ENCODE measurements around the gene UBE2Q1. TPM values are rescaled to one million over a fixed set of nuclear protein-coding genes. Genes with fewer than 3 reads are reported as not detected.

UBE2Q1 gene
- total RNA-seq, 2 experiments from 2014 or later, result 93.6 to 103 TPM

DNA sequence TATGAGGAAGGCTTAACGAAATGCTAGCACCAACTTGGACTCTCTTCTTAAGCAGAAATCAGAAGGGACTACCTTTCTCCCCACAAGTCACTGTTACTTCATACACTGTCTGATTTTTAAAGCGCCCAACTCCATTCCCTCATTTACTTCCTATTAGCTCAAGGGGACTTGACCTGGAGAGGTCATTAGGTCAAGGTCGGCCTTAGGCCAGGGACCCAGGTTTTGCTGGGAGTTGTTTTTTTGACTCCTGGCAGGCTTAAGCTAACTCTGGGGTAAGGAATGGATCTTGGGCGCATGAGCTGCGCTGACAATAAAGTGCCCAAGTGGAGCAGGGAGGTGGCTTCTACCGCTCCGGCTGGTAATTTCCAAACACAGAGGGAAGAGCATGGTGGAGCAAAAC lies 32.7 kb upstream of the UBE2Q1 start:
- H3K27ac Mint-ChIP-seq, result no peak overlapping the region
- no peaks in the 10 kb centered on the region for H3K4me1 Mint-ChIP-seq (ENCODE audit: low read depth)
- ATAC-seq (no peak), DNase-seq (no peak)
- no peaks in the 10 kb centered on the region for H3K27me3 Mint-ChIP-seq (ENCODE audit: low read depth)
- H3K9me3 Mint-ChIP-seq (ENCODE audit: insufficient read depth), result no peaks in the 10 kb centered on the region
- H3K4me3 Mint-ChIP-seq, result no peak overlapping the region
- POLR2A ChIA-PET, result interaction anchor here (0.9 to 1.5 kb wide), 4 partner anchors 13 to 361 kb away, joined by 3 to 5 read pairs (median 4); no protein-coding TSS in a partner anchor
- H3K36me3 Mint-ChIP-seq (ENCODE audit: low read depth), result peaks cover 83% of the 10 kb centered on the region
- CTCF ChIA-PET, result interaction anchor here (1.6 kb wide), 1 partner anchor 32 kb away, joined by 7 read pairs; no protein-coding TSS in a partner anchor

DNA sequence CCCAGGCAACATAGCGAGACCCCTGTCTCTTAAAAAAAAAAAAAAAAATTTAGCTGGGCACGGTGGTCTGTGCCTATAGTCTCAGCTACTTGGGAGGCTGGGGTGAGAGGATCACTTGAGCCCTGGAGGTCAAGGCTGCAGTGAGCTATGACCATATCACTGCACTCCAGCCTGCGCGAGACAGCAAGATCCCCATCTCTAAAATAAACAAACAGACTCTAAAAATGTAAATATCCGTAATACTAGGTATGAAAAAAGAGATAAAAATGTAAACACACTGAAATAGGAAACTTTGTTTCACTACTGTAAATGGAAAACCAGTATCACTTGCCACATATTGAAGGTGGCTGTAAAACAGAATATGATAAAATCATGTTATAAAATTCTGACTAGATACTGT lies 32.3 kb upstream of the UBE2Q1 start:
- ATAC-seq, result no peak
- CTCF ChIA-PET, result interaction anchor here (1.0 to 1.6 kb wide), 2 partner anchors 14 to 31 kb away, joined by 3 to 7 read pairs; no protein-coding TSS in a partner anchor
- H3K36me3 Mint-ChIP-seq (ENCODE audit: low read depth), result peaks cover 82% of the 10 kb centered on the region
- DNase-seq, result no peak
- H3K27ac Mint-ChIP-seq, result no peak overlapping the region
- no peak overlapping the region for H3K4me3 Mint-ChIP-seq
- no peaks in the 10 kb centered on the region for H3K4me1 Mint-ChIP-seq (ENCODE audit: low read depth)
- POLR2A ChIA-PET, result interaction anchor here (1.2 to 1.5 kb wide), 3 partner anchors 12 to 361 kb away, joined by 3 to 4 read pairs (median 3); no protein-coding TSS in a partner anchor
- H3K9me3 Mint-ChIP-seq (ENCODE audit: insufficient read depth), result no peaks in the 10 kb centered on the region
- no peaks in the 10 kb centered on the region for H3K27me3 Mint-ChIP-seq (ENCODE audit: low read depth)

DNA sequence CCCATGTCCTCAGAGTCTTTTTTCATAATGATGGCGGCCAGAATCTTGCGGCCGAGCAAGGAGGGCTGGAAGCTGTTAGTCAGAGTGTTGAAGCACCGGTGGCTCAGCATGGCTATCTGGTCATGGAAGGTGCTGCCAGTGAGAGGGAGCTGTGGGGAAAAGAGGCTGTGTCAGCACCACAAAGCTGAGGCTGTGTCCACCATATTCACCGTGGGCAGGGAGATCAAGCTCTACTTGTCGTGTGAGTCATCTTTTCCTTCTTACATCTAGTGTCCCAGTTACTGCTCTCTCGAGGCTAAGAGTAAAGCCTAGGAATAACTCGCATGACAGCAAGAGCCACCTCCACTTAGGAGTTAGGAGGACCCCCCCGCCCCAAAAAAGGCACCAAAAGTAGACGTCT lies 31.3 kb upstream of the UBE2Q1 start:
- no peak for DNase-seq
- Mint-ChIP-seq H3K27ac (no peak overlapping the region), H3K27me3 (ENCODE audit: low read depth) (no peaks in the 10 kb centered on the region), H3K36me3 (ENCODE audit: low read depth) (peaks cover 86% of the 10 kb centered on the region), H3K4me3 (no peak overlapping the region), H3K4me1 (ENCODE audit: low read depth) (no peaks in the 10 kb centered on the region), H3K9me3 (ENCODE audit: insufficient read depth) (no peaks in the 10 kb centered on the region)
- ChIA-PET POLR2A (interaction anchor here (1.5 kb wide), 1 partner anchor 11 kb away, joined by 4 read pairs; no protein-coding TSS in a partner anchor), CTCF (interaction anchor here (1.0 to 2.0 kb wide), 2 partner anchors 15 to 30 kb away, joined by 3 to 10 read pairs; no protein-coding TSS in a partner anchor)
- ATAC-seq, result no peak

DNA sequence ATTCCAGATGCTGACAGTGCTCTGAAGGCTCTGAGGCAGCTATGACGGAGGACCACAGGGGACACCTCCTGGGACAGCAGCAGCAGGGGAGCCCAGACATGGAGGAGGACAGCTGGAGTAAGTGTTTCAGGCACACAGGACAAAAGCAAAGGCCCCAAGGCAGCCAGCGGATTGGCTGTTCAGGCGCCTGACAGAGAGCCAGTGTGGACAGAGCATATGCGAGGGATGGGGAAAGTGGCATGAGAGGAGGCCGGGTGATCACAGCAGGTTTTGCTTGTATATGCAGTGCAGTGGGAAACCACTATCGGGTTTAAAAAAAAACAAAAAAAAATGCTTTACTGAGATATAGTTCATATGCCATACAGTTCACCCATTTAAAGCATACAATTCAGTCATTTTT lies 28.2 kb upstream of the UBE2Q1 start:
- ChIA-PET CTCF (no interaction called here), POLR2A (interaction anchor here (0.6 kb wide), 1 partner anchor 266 kb away, joined by 3 read pairs; no protein-coding TSS in a partner anchor)
- H3K27ac Mint-ChIP-seq, result no peak overlapping the region
- H3K4me1 Mint-ChIP-seq (ENCODE audit: low read depth), result no peaks in the 10 kb centered on the region
- peaks cover 88% of the 10 kb centered on the region for H3K36me3 Mint-ChIP-seq (ENCODE audit: low read depth)
- H3K27me3 Mint-ChIP-seq (ENCODE audit: low read depth), result no peaks in the 10 kb centered on the region
- ATAC-seq (no peak), DNase-seq (no peak)
- H3K9me3 Mint-ChIP-seq (ENCODE audit: insufficient read depth), result no peaks in the 10 kb centered on the region
- H3K4me3 Mint-ChIP-seq, result no peak overlapping the region

- Mint-ChIP-seq H3K36me3 (ENCODE audit: low read depth) (peaks cover 85% of the 10 kb centered on the region), H3K4me3 (no peak overlapping the region), H3K27me3 (ENCODE audit: low read depth) (no peaks in the 10 kb centered on the region), H3K4me1 (ENCODE audit: low read depth) (no peaks in the 10 kb centered on the region), H3K9me3 (ENCODE audit: insufficient read depth) (no peaks in the 10 kb centered on the region), H3K27ac (no peak overlapping the region)
- ATAC-seq (no peak), DNase-seq (no peak)
- ChIA-PET POLR2A (no interaction called here), CTCF (no interaction called here)
Measured at GRCh38 chr1:154586231-154586630, 27.8 kb upstream of the UBE2Q1 start.

DNA sequence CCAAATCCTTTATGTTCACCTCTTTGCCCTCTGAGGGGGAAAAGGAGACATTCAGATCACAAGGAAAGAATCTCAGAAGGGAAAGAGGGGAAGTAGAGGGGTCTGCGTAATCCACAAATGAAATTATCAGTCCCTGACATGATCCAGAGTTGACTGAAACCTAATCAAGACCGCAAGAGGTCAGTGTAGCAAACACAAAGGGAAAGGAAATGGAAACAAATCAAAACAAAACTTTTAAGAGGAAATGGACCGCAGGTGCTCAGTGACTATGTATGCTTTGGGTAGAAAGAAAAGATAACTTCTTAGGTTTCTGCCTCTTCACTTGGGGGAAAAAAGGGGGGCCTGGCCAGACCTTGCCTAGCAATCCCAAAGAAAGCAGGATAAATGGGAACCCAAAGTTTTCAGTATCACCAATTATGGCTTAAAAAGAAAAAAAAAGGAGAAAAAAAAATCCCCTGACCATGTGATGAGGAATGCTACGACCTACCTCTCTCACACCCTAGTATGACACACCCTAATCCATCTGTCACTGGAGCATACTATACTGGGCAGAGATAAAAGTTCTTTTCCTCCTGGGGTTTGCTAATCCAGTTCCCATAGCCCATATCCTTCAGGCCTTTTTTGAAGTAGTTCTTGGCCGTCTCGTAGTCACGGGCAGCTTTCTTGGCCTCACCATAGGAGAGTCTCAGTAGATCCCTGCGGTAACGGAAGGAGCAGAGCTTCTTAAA lies 26.0 kb upstream of the UBE2Q1 start:
- POLR2A ChIA-PET, result interaction anchor here (0.8 kb wide), 1 partner anchor 11 kb away, joined by 5 read pairs; no protein-coding TSS in a partner anchor
- Mint-ChIP-seq H3K27ac (no peak overlapping the region), H3K27me3 (ENCODE audit: low read depth) (no peaks in the 10 kb centered on the region)

DNA sequence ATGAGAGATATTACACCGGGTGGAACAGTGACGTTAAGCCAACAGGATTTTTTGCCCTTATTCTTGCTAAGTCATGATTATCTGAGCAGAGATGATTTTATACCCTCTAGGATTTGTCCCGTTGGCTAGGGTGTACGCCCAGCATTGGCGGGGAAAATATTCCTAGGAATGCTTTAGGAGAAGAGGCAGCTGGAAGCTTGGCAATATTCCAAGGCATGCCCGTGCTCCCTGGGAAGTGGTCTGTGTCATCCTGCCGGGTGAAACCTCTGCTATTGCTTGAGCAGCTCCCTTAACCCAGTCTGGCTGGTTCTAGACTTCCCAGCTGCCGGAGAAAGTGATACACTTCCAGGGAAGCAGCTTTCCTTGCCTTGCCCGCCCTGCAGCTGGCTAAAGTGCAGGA lies 25.3 kb upstream of the UBE2Q1 start:
- ATAC-seq (no peak), DNase-seq (no peak)
- CTCF ChIA-PET, result no interaction called here
- Mint-ChIP-seq H3K4me3 (no peak overlapping the region), H3K4me1 (ENCODE audit: low read depth) (no peaks in the 10 kb centered on the region), H3K36me3 (ENCODE audit: low read depth) (peaks cover 84% of the 10 kb centered on the region), H3K9me3 (ENCODE audit: insufficient read depth) (no peaks in the 10 kb centered on the region), H3K27ac (no peak overlapping the region), H3K27me3 (ENCODE audit: low read depth) (no peaks in the 10 kb centered on the region)
- POLR2A ChIA-PET, result no interaction called here

More for the DNA sequence above, 26.0 kb upstream of the UBE2Q1 start:
- no peak overlapping the region for H3K4me3 Mint-ChIP-seq
- CTCF ChIA-PET, result interaction anchor here (1.0 kb wide), 1 partner anchor 25 kb away, joined by 3 read pairs; no protein-coding TSS in a partner anchor
- H3K36me3 Mint-ChIP-seq (ENCODE audit: low read depth), result peaks cover 85% of the 10 kb centered on the region
- H3K4me1 Mint-ChIP-seq (ENCODE audit: low read depth), result no peaks in the 10 kb centered on the region
- no peak for DNase-seq
- no peaks in the 10 kb centered on the region for H3K9me3 Mint-ChIP-seq (ENCODE audit: insufficient read depth)
- ATAC-seq, result no peak

- no peaks in the 10 kb centered on the region for H3K9me3 Mint-ChIP-seq (ENCODE audit: insufficient read depth)
- peaks cover 81% of the 10 kb centered on the region for H3K36me3 Mint-ChIP-seq (ENCODE audit: low read depth)
- ChIA-PET CTCF (no interaction called here), POLR2A (no interaction called here)
- H3K4me1 Mint-ChIP-seq (ENCODE audit: low read depth), result no peaks in the 10 kb centered on the region
- no peaks in the 10 kb centered on the region for H3K27me3 Mint-ChIP-seq (ENCODE audit: low read depth)
- no peak overlapping the region for H3K27ac Mint-ChIP-seq
- H3K4me3 Mint-ChIP-seq, result no peak overlapping the region
- no peak for ATAC-seq
- DNase-seq, result no peak
Measured at GRCh38 chr1:154582885-154583284, 24.4 kb upstream of the UBE2Q1 start.

DNA sequence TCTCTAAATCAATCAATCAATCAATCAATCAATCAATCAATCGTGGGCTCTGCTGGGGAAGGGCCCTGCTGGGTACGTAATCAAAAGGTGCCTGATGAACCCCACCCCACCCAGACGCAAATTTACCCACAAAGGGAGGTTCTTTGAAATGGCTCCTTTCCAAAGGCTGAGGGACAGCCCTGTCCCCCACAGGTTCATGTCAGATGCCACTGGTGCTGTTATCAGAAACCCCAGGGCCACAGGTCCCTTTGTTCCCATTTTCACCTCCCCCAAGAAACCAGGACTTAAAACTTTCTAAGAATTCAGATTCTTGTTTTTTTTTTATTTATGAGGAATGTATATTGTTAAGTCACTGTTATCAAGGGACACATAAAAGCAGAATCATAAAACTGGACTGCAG lies 23.3 kb upstream of the UBE2Q1 start:
- Mint-ChIP-seq H3K9me3 (ENCODE audit: insufficient read depth) (no peaks in the 10 kb centered on the region), H3K27ac (no peak overlapping the region), H3K27me3 (ENCODE audit: low read depth) (no peaks in the 10 kb centered on the region), H3K4me1 (ENCODE audit: low read depth) (no peaks in the 10 kb centered on the region), H3K4me3 (no peak overlapping the region), H3K36me3 (ENCODE audit: low read depth) (peaks cover 71% of the 10 kb centered on the region)
- CTCF ChIA-PET, result interaction anchor here (1.4 kb wide), 1 partner anchor 102 kb away, joined by 3 read pairs; no protein-coding TSS in a partner anchor
- DNase-seq (no peak), ATAC-seq (no peak)
- POLR2A ChIA-PET, result interaction anchor here (0.5 kb wide), 1 partner anchor 252 kb away, joined by 3 read pairs; no protein-coding TSS in a partner anchor

- CTCF ChIA-PET, result interaction anchor here (2.6 kb wide), 1 partner anchor 20 kb away, joined by 6 read pairs; no protein-coding TSS in a partner anchor
Measured at GRCh38 chr1:154579374-154579773, 20.9 kb upstream of the UBE2Q1 start.

DNA sequence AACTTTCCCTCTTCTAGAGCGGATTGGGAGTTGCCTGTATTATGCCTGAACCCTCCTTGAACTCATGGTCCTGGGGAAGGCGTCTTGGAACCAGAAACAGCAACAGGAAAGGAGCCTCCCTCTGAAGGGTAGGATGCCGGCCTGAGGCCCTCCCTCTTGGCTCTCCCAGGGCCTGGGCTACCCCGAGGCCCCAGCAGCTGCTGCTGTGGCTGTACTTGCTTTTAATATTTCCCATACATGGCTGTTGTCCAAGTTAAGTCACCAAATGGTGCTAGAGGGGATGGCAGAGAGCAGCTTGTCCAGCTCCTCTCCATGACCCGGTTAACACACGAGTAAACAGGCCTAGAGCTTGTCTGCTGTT lies 19.6 kb upstream of the UBE2Q1 start:
- DNase-seq (no peak), ATAC-seq (no peak)
- H3K36me3 Mint-ChIP-seq (ENCODE audit: low read depth), result peaks cover 36% of the 10 kb centered on the region
- H3K4me3 Mint-ChIP-seq, result no peak overlapping the region
- H3K9me3 Mint-ChIP-seq (ENCODE audit: insufficient read depth), result no peaks in the 10 kb centered on the region
- peaks cover 2% of the 10 kb centered on the region for H3K4me1 Mint-ChIP-seq (ENCODE audit: low read depth)
- no peak overlapping the region for H3K27ac Mint-ChIP-seq
- H3K27me3 Mint-ChIP-seq (ENCODE audit: low read depth), result peaks cover 4% of the 10 kb centered on the region
- ChIA-PET CTCF (interaction anchor here (0.6 to 2.6 kb wide), 2 partner anchors 18 to 213 kb away, joined by 3 to 6 read pairs; no protein-coding TSS in a partner anchor), POLR2A (interaction anchor here (1.5 kb wide), 1 partner anchor 13 kb away, joined by 4 read pairs; no protein-coding TSS in a partner anchor)

More at GRCh38 chr1:154579374-154579773, 20.9 kb upstream of the UBE2Q1 start:
- H3K9me3 Mint-ChIP-seq (ENCODE audit: insufficient read depth), result no peaks in the 10 kb centered on the region
- peaks cover 2% of the 10 kb centered on the region for H3K27me3 Mint-ChIP-seq (ENCODE audit: low read depth)
- POLR2A ChIA-PET, result interaction anchor here (1.5 kb wide), 1 partner anchor 11 kb away, joined by 4 read pairs; no protein-coding TSS in a partner anchor
- no peak overlapping the region for H3K4me3 Mint-ChIP-seq
- no peaks in the 10 kb centered on the region for H3K4me1 Mint-ChIP-seq (ENCODE audit: low read depth)
- DNase-seq, result no peak
- peak overlapping the region; percentile 27 for H3K27ac Mint-ChIP-seq
- ATAC-seq, result no peak
- peaks cover 48% of the 10 kb centered on the region for H3K36me3 Mint-ChIP-seq (ENCODE audit: low read depth)
